ENCODE measurements around the gene IRAK1.

GRCh38 chrX:153965406-153965805, 54.3 kb downstream of the IRAK1 start:
- TF ChIP-seq CTCF (IDR thresholded peaks at IDR 0.05) (no peak), POLR2A (IDR thresholded peaks at IDR 0.05) (no peak)
